ENCODE measurements around the gene PPAN.

Gene PPAN

DNA sequence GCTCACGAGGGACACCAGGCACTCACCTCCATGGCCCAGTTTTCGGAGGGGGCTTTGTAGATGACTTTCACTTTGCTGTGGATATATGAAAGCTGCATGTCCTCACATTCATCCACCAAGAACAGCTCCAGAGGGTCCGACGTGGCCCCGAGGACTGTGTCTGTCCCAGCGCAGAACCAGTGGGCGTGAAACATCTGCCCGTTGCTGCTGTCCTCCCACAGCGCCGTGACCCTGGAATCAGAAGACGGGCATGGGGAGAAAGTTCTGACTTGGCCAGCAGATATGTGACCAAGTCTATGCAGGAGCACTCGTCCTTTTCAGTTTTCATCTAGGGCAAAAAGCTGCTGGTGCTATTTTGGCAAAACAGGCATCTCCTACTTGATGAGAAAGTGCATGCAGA is 43.3 kb downstream of the PPAN start:
- no peak overlapping the region for H3K4me3 ChIP-seq (ENCODE audit: low read length)
- no peak for DNase-seq (ENCODE audit: low read depth)
- no peak for TF ChIP-seq CTCF (conservative IDR thresholded peaks at IDR 0.05; ENCODE audit: low read depth, low read length)

DNA sequence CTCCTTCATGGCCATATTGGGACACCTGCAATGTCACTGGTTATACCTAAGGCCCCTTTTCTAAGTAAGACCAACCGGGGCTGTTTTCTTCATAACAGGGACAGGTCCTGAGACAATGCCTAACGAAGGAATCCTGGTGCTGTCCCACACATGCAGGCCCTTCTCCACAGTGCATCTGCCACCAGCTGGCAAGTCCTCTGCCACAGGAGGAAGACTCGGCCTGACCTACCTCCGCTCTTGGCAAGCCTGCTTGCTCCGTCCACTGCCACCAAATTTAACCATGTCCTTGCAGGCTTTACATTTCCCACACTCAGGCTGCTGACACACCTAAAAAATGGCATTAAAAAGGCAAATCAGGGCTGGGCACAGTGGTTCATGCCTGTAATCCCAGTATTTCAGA is 45.4 kb downstream of the PPAN start:
- TF ChIP-seq CTCF (conservative IDR thresholded peaks at IDR 0.05; ENCODE audit: low read depth, low read length), result no peak
- DNase-seq (ENCODE audit: low read depth), result no peak

GRCh38 chr19:10152100-10152499 is 45.9 kb downstream of the PPAN start:
- H3K4me3 ChIP-seq (ENCODE audit: low read length), result no peak overlapping the region
- no peak for DNase-seq (ENCODE audit: low read depth)
- TF ChIP-seq CTCF (conservative IDR thresholded peaks at IDR 0.05; ENCODE audit: low read depth, low read length), result no peak

More for the DNA sequence above, 45.4 kb downstream of the PPAN start:
- H3K4me3 ChIP-seq (ENCODE audit: low read length), result no peak overlapping the region

DNA sequence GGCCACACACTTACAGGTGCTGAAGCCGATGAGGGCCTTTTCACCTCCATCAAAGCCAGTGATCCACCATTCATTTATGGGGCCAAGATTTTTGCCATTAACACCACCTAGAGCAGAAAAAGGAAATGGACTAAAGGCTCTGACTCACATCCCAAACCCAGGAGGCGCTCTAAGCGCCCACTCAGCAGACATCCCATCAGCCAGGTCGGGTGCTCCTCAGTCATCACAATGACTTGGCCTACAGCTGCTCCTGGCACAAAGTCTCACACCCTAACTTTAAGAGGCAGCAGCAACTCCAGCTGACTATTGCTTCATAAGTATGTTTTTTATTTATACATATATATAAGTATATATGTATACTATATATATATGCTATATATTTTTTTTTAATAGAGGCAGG is 49.7 kb downstream of the PPAN start:
- no peak for TF ChIP-seq CTCF (conservative IDR thresholded peaks at IDR 0.05; ENCODE audit: low read depth, low read length)
- H3K4me3 ChIP-seq (ENCODE audit: low read length), result no peak overlapping the region
- DNase-seq (ENCODE audit: low read depth), result no peak

GRCh38 chr19:10158071-10158470 is 51.9 kb downstream of the PPAN start:
- no peak for DNase-seq (ENCODE audit: low read depth)
- no peak overlapping the region for H3K4me3 ChIP-seq (ENCODE audit: low read length)
- TF ChIP-seq CTCF (conservative IDR thresholded peaks at IDR 0.05; ENCODE audit: low read depth, low read length), result no peak

DNA sequence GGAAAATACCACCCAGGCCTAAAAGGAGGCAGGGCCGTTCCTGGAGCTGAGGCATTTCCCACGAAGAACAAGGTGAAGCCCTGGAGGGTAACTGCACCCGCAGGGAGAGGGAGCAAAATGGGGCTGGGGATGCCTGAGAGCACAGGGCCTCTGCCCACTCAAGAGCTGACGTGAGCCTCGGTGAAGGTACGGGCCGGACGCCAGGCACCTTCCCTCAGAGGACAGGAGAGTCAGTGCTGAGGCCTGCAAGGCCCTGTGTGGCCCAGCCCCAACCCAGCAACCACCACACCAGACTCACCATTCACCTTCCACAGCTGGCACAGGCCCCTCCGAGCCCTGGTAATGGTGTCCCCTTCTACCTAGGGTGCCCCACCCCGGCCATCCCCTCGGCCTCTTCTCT is 52.3 kb downstream of the PPAN start:
- no peak for TF ChIP-seq CTCF (conservative IDR thresholded peaks at IDR 0.05; ENCODE audit: low read depth, low read length)
- no peak for DNase-seq (ENCODE audit: low read depth)

DNA sequence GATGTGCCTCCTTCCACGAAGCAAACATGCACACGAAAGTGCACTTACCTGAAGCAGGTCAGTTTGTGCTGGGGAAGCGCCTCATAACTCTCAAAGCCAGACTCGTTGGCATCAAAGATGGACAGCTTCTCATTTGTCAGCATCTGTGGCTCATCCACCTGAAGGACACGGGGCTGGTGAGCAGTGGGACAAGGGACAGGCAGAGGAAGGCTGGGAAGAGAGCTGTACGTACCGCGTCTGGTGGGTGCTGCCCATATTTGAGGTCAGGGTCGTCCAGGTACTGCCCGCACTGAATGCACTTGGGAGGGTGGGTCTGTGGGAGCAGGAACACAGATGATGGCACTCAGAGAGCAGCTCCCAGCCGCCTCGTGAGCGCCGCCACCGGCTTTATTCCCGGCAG is 53.4 kb downstream of the PPAN start:
- no peak overlapping the region for H3K4me3 ChIP-seq (ENCODE audit: low read length)
- TF ChIP-seq CTCF (conservative IDR thresholded peaks at IDR 0.05; ENCODE audit: low read depth, low read length), result no peak
- no peak for DNase-seq (ENCODE audit: low read depth)

More for the DNA sequence above, 52.3 kb downstream of the PPAN start:
- H3K4me3 ChIP-seq (ENCODE audit: low read length), result no peak overlapping the region

Data from retinal pigment epithelial cell (primary cell).